Naive thymus-derived CD8-positive, alpha-beta T cell (primary cell): ENCODE measurements around the gene CIAO2B. TPM values are rescaled to one million over a fixed set of nuclear protein-coding genes. Genes with fewer than 3 reads are reported as not detected.
A peak's percentile ranks its signal among the peaks of the same experiment; 100 is the strongest.
"Not testable (repeated sequence)": the region's sequence is repeated elsewhere in the genome, so short reads cannot be mapped to it uniquely, and the experiment has no call there.

Experiments used
- ATAC-seq, 2 donors: fragments of 150-1000 bp; cut with Tn5 transposase in 1 of 2; sonication (Bioruptor Pico), chemical (Tn5 transposase) in 1 of 2; 1 replicate in 1 of 2; 2 replicates in 1 of 2; pipeline ENCODE4 v1.10.0; 2021; ENCODE audit warnings: mild to moderate bottlenecking in 2 of 2, moderate library complexity in 2 of 2
- POLR2A ChIA-PET: fragments of 350-600 bp; sonication (Branson Sonifier 250); formaldehyde crosslinking; loops from one replicate; lab custom pipeline; 2021; ENCODE audit warnings: antibody characterized with exemption; lab: Charles Lee
- DNase-seq, 10 donors: peaks; one replicate each; pipeline versions ENCODE4 v3.0.0 to v3.0.0-alpha.2; 2020 to 2022
- H3K27ac Mint-ChIP-seq, 10 donors: one replicate each; pipeline ENCODE4 v1.8.0; 2020 to 2022; ENCODE audit warnings: mild to moderate bottlenecking in 10 of 10, mixed read lengths in 10 of 10, moderate library complexity in 4 of 10, inconsistent platforms in 1 of 10
- H3K27me3 Mint-ChIP-seq, 5 donors: one replicate each; pipeline ENCODE4 v1.8.0; 2021 to 2022; ENCODE audit warnings: mixed read lengths in 5 of 5
- H3K36me3 Mint-ChIP-seq, 3 donors: one replicate each; pipeline ENCODE4 v1.8.0; 2020 to 2022; ENCODE audit warnings: mixed read lengths in 3 of 3, mild to moderate bottlenecking in 2 of 3, inconsistent platforms in 1 of 3
- H3K4me1 Mint-ChIP-seq, 4 donors: one replicate each; pipeline ENCODE4 v1.8.0; 2021 to 2022; ENCODE audit warnings: mixed read lengths in 4 of 4
- H3K4me3 Mint-ChIP-seq, 10 donors: one replicate each; pipeline ENCODE4 v1.8.0; 2020 to 2022; ENCODE audit warnings: mild to moderate bottlenecking in 10 of 10, mixed read lengths in 10 of 10, moderate library complexity in 6 of 10, inconsistent platforms in 1 of 10
- H3K9me3 Mint-ChIP-seq, 9 donors: one replicate each; pipeline ENCODE4 v1.8.0; 2020 to 2022; ENCODE audit warnings: mixed read lengths in 9 of 9, mild to moderate bottlenecking in 3 of 9, inconsistent platforms in 1 of 9, moderate library complexity in 1 of 9
- polyA plus RNA-seq, 3 donors: library from polyadenylated mRNA; unstranded; fragments of 300-500 nt; fragmentation: Illumina TruSeq; gene quantifications; one replicate each; pipeline ENCODE4 v1.2.3, GENCODE V29; 2021
- total RNA-seq, 8 experiments: library from RNA in 2 of 8; stranded (reverse) in 2 of 8; gene quantifications; one replicate each; pipeline ENCODE4 v1.2.3 and lab custom pipeline; 2021 to 2026

The CIAO2B gene
- total and polyA plus RNA-seq, 5 experiments from 2014 or later = 57.6 to 110 (median 86.1) TPM

GRCh38 chr16:66934839-66935313 lies 674 bp upstream of the CIAO2B start:
- H3K36me3 Mint-ChIP-seq = peaks cover 0 to 52% (median 5%) of the 10 kb centered on the region in 3 donors
- POLR2A ChIA-PET = interaction anchor here (2.3 to 2.7 kb wide), 2 partner anchors 9 to 105 kb away, joined by 6 to 9 read pairs; partner anchors contain the start of gene NAE1

DNA sequence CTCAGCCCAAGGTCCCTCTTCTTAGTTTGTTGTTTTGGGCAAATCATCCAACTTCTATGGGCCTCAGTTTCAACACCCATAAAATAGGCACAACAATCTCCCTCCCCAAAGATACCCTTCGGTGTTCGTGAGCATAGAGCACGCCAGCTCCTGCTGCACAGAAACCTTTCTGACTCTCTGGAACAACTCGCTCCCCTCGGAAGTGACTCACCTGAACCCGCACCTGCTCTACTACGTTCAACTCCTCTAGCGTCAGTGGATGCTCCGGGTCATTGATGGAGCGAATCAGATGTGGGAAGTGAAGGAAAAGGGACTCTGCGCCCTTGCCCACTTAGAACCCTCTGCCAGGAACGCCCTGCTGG lies 445 bp downstream of the CIAO2B start:
- Mint-ChIP-seq H3K36me3 (peaks cover 0 to 41% (median 5%) of the 10 kb centered on the region in 3 donors), H3K9me3 (no peaks in the 10 kb centered on the region), H3K4me3 (peak overlapping the region; percentile 96 to 100 (median 98)), H3K27ac (peak overlapping the region; percentile 95 to 99 (median 99)), H3K27me3 (no peaks in the 10 kb centered on the region), H3K4me1 (peaks cover 41 to 66% (median 57%) of the 10 kb centered on the region in 4 donors)
- DNase-seq (peak in 1 of 10 donors; percentile 26), ATAC-seq (peak in 1 of 2 donors; percentile 43)
- POLR2A ChIA-PET = interaction anchor here (0.9 to 2.7 kb wide), 7 partner anchors 10 to 314 kb away, joined by 3 to 9 read pairs (median 3); partner anchors contain the start of genes FHOD1, NAE1 and PDP2

More at GRCh38 chr16:66934839-66935313, 674 bp upstream of the CIAO2B start:
- not testable (repeated sequence) for DNase-seq, H3K27me3 Mint-ChIP-seq, ATAC-seq, H3K9me3 Mint-ChIP-seq
- H3K4me1 Mint-ChIP-seq = peaks cover 41 to 68% (median 57%) of the 10 kb centered on the region in 4 donors
- peak overlapping the region; percentile 96 to 100 (median 98) for H3K4me3 Mint-ChIP-seq
- peak overlapping the region; percentile 95 to 99 (median 99) for H3K27ac Mint-ChIP-seq

- H3K36me3 Mint-ChIP-seq = peaks cover 0 to 30% (median 5%) of the 10 kb centered on the region in 3 donors
- peak overlapping the region; percentile 96 to 100 (median 98) for H3K4me3 Mint-ChIP-seq
- H3K27me3 Mint-ChIP-seq = no peaks in the 10 kb centered on the region
- H3K27ac Mint-ChIP-seq = peak overlapping the region; percentile 2 to 99 (median 99)
- H3K4me1 Mint-ChIP-seq = peaks cover 33 to 54% (median 48%) of the 10 kb centered on the region in 4 donors
- ATAC-seq (no peak), DNase-seq (no peak)
- POLR2A ChIA-PET = no interaction called here
- H3K9me3 Mint-ChIP-seq = no peaks in the 10 kb centered on the region
Observed at GRCh38 chr16:66932076-66932475, 2.1 kb downstream of the CIAO2B start.

GRCh38 chr16:66931665-66932064 lies 2.5 kb downstream of the CIAO2B start:
- Mint-ChIP-seq H3K27ac (peak overlapping the region; percentile 2 to 99 (median 75)), H3K36me3 (peaks cover 0 to 29% (median 5%) of the 10 kb centered on the region in 3 donors), H3K4me1 (peaks cover 32 to 50% (median 45%) of the 10 kb centered on the region in 4 donors), H3K27me3 (no peaks in the 10 kb centered on the region), H3K9me3 (no peaks in the 10 kb centered on the region), H3K4me3 (peak overlapping the region in 8 of 10 donors; percentile 11 to 99 (median 82))
- ATAC-seq (no peak), DNase-seq (no peak)
- POLR2A ChIA-PET = no interaction called here

- peak overlapping the region in 2 of 10 donors; percentile 2 to 12 for H3K4me3 Mint-ChIP-seq
- H3K36me3 Mint-ChIP-seq = peaks cover 0 to 24% (median 5%) of the 10 kb centered on the region in 3 donors
- peak overlapping the region in 1 of 10 donors; percentile 12 for H3K27ac Mint-ChIP-seq
- peaks cover 25 to 43% (median 37%) of the 10 kb centered on the region in 4 donors for H3K4me1 Mint-ChIP-seq
- DNase-seq (no peak), ATAC-seq (no peak)
- H3K9me3 Mint-ChIP-seq = no peaks in the 10 kb centered on the region
- POLR2A ChIA-PET = interaction anchor here (1.4 kb wide), 1 partner anchor 11 kb away, joined by 4 read pairs; no protein-coding TSS in a partner anchor
- H3K27me3 Mint-ChIP-seq = peaks cover 0 to 12% (median 5%) of the 10 kb centered on the region in 5 donors
Observed at GRCh38 chr16:66930189-66930588, 4.0 kb downstream of the CIAO2B start.

- no peak overlapping the region for H3K4me3 Mint-ChIP-seq
- H3K27ac Mint-ChIP-seq = peak overlapping the region in 1 of 10 donors; percentile 72
- H3K9me3 Mint-ChIP-seq = no peaks in the 10 kb centered on the region
- POLR2A ChIA-PET = interaction anchor here (0.5 kb wide), 1 partner anchor 247 kb away, joined by 3 read pairs; no protein-coding TSS in a partner anchor
- H3K36me3 Mint-ChIP-seq = peaks cover 0 to 22% (median 3%) of the 10 kb centered on the region in 3 donors
- H3K27me3 Mint-ChIP-seq = peaks cover 3 to 21% (median 9%) of the 10 kb centered on the region in 5 donors
- peaks cover 19 to 33% (median 29%) of the 10 kb centered on the region in 4 donors for H3K4me1 Mint-ChIP-seq
- ATAC-seq = peak in 1 of 2 donors; percentile 29
- peak in 1 of 10 donors; percentile 17 for DNase-seq
Observed at GRCh38 chr16:66928702-66929388, 5.4 kb downstream of the CIAO2B start.

DNA sequence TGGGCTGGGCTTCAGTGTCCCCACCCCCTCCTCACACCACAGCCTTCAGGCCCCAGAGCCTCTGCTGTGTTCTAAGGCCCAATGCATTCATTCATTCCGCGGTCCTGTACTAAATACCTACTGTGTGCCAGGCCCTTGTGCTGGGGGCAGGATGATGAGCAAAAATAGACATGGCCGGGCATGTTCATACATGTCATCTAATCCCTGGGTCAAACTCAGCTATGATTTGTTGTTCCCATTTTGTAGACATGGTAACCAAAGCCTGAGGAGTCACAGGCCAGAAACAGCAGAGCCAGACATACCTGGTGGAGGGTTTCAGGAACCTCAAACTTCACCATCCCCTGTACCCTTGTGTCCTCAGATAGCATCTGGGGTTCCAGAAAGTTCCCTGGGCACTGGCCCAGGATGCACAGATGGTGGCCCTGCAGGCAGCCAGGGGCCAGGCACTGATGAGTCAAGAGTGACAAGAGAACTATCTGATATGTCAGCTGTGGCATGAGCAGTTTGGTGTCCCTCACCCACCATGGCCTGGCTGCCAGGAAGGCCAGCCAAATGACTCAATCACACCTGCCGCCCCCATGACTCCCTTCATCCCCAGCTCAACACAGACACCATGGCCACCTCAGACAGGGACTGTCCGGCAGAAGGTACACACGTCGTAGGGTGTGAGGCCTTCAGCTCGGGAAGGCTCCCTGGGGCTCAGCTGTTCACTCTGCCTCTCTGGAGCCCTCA lies 6.1 kb downstream of the CIAO2B start:
- DNase-seq (no peak), ATAC-seq (no peak)
- peaks cover 12 to 30% (median 21%) of the 10 kb centered on the region in 4 donors for H3K4me1 Mint-ChIP-seq
- H3K27me3 Mint-ChIP-seq = peaks cover 9 to 29% (median 17%) of the 10 kb centered on the region in 5 donors
- peak overlapping the region in 1 of 10 donors; percentile 80 for H3K27ac Mint-ChIP-seq
- no peaks in the 10 kb centered on the region for H3K9me3 Mint-ChIP-seq
- H3K4me3 Mint-ChIP-seq = peak overlapping the region in 1 of 10 donors; percentile 53
- H3K36me3 Mint-ChIP-seq = peaks cover 0 to 19% (median 3%) of the 10 kb centered on the region in 3 donors
- POLR2A ChIA-PET = no interaction called here

DNA sequence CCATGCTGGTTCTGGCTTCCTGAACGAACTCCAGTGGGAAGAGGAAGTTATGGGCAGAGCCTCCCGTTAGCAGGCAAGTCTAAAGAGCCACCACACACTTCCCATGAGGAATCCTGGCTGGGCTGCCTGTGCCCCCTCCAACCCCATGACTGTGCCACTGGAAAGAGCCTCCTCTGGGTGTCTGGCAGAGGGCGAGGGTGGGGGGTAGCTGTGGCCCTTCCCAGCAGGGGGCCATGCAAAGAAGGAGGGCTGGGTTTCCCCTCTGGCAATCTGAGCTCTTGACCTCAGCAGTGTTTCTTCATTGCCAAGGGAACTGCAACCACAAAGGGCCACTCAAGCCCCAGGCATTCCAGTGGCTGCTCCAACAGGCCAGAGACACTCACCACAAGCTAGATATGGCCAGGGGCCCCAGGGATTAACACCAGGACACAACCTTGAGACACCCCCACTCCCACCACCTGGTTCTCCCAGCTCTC lies 7.2 kb downstream of the CIAO2B start:
- no peaks in the 10 kb centered on the region for H3K9me3 Mint-ChIP-seq
- DNase-seq = no peak
- peaks cover 4 to 19% (median 11%) of the 10 kb centered on the region in 4 donors for H3K4me1 Mint-ChIP-seq
- H3K27me3 Mint-ChIP-seq = peaks cover 9 to 38% (median 18%) of the 10 kb centered on the region in 5 donors
- ATAC-seq = no peak
- no peak overlapping the region for H3K27ac Mint-ChIP-seq
- H3K36me3 Mint-ChIP-seq = peaks cover 0 to 12% (median 3%) of the 10 kb centered on the region in 3 donors
- H3K4me3 Mint-ChIP-seq = no peak overlapping the region
- POLR2A ChIA-PET = no interaction called here

DNA sequence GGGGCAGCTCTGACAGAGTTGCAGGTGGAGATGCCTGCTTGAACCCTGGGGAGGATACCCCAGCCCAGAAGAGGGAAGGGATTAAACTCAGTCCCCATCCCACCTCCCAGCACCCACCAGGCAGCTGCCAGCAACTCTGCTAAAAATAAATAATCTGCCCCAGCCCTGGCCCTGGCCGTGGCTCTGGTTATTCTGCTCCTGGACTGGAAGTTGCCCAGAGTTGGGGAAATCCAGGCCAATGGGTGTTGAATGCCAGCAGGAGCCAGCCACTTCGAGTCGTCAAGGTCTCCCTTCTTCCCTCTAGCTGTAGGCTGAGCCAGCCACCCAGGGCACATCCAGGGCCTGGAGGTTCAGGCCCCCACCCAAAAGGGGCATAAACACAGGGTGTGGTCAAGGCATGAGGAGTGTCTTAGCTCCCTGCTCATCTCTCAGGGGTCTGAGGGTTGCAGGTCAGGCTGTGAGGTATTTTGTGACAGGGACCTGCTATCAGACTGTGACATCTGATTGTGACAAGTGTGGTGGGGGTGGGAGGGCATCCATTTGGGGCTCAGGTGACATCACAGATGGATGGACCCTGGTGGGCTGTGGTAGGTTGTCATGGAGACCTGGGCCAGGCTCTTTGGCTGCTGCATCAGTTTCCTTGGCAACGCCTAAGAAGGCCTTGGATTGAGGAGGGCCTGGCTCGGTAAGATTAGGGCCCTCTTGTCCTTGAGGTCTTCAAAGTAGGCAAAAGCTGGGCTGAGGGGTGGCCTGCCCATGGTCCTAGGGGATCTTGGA lies 7.8 kb downstream of the CIAO2B start:
- Mint-ChIP-seq H3K27me3 (peaks cover 11 to 40% (median 18%) of the 10 kb centered on the region in 5 donors), H3K9me3 (no peaks in the 10 kb centered on the region), H3K4me3 (peak overlapping the region in 7 of 10 donors; percentile 18 to 80 (median 68)), H3K27ac (peak overlapping the region in 1 of 10 donors; percentile 24), H3K36me3 (peaks cover 0 to 6% (median 0%) of the 10 kb centered on the region in 3 donors), H3K4me1 (peaks cover 2 to 15% (median 6%) of the 10 kb centered on the region in 4 donors)
- no peak for DNase-seq
- POLR2A ChIA-PET = no interaction called here
- no peak for ATAC-seq

DNA sequence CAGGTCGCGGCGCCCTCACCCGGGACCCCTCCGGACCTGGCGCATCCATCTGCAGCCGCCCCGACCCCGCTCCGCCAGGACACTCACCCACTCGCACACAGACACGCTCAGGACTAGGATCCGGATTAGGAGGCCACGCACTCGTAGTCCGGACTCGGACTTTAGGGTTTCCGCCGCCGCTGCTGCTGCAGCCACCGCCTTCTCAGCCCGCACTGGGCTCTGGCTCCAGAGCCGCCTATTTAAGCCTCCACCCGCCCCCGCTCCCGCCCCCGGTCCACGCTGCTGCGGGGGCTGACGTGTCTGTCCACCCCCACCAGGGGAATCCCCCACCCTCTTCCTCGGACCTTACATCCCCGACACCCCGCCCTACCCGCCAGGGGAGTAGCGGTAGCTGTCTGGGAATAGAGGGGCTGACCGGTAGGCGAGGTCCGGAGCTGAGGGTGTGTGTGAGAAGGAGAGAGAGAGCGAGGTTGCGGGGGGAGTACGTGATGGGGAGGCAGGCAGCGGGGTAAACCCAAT lies 8.8 kb downstream of the CIAO2B start, which contains the start of gene RRAD:
TSS of gene RRAD (minus strand) at position 214 of the 519 bp plus-strand sequence. CDS start 356 bp downstream, outside the sequence.
- Mint-ChIP-seq H3K4me1 (peaks cover 2 to 15% (median 6%) of the 10 kb centered on the region in 4 donors), H3K4me3 (peak within 1 kb of the TSS; percentile 54 to 80 (median 71)), H3K27me3 (peaks cover 11 to 43% (median 18%) of the 10 kb centered on the region in 5 donors), H3K36me3 (peaks cover 0 to 3% (median 0%) of the 10 kb centered on the region in 3 donors), H3K9me3 (no peaks in the 10 kb centered on the region), H3K27ac (peak within 1 kb of the TSS in 3 of 10 donors; percentile 41 to 59 (median 47))
- peak in 1 of 10 donors; percentile 13 for DNase-seq
- POLR2A ChIA-PET = no interaction called here
- ATAC-seq = peak; percentile 15 to 17
